ENCODE results near the gene CALCB.
"Not testable (repeated sequence)": the region's sequence is repeated elsewhere in the genome, so short reads cannot be mapped to it uniquely, and the experiment has no call there.

The CALCB gene

GRCh38 chr11:15073361-15074205 is at the start of gene CALCB:
Gene CALCB (plus strand): TSS chr11:15073593. CDS start chr11:15074719, 1,126 bp downstream.
- Mint-ChIP-seq H3K4me3 (peak within 1 kb of the TSS; percentile 85), H3K4me1 (peaks cover 17% of the 10 kb centered on the region), H3K9me3 (no peaks in the 10 kb centered on the region), H3K36me3 (peaks cover 5% of the 10 kb centered on the region), H3K27me3 (peaks cover 11% of the 10 kb centered on the region), H3K27ac (peak within 1 kb of the TSS; percentile 82)

- Mint-ChIP-seq H3K27me3 (peaks cover 1% of the 10 kb centered on the region), H3K9me3 (no peaks in the 10 kb centered on the region)
These were observed 46.4 kb upstream of the CALCB start for GRCh38 chr11:15027011-15027410.

DNA sequence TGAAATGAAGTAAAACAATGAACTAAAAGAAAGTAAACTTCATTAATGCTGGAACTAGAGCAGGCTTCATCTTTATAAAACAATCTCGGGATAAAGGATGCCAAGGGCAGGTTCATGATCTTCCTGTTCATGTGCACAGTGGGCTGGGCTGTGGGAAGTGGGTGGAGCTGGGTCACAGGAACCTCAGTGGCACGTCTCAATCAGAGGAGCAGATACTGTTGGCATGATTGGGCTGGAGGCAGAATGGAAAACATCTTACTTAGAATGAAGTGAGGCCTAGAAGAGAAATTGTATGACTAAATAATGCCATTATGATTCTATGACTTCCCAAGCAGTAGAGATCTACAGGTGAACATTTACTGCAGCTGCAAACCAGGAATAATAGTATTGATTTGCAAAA is 45.4 kb upstream of the CALCB start:
- H3K4me3 Mint-ChIP-seq: no peak overlapping the region
- H3K27me3 Mint-ChIP-seq: peaks cover 3% of the 10 kb centered on the region
- no peaks in the 10 kb centered on the region for H3K36me3 Mint-ChIP-seq
- no peaks in the 10 kb centered on the region for H3K4me1 Mint-ChIP-seq
- H3K27ac Mint-ChIP-seq: no peak overlapping the region
- H3K9me3 Mint-ChIP-seq: no peaks in the 10 kb centered on the region

More at GRCh38 chr11:15027011-15027410, 46.4 kb upstream of the CALCB start:
- Mint-ChIP-seq H3K4me1 (no peaks in the 10 kb centered on the region), H3K36me3 (no peaks in the 10 kb centered on the region), H3K27ac (no peak overlapping the region), H3K4me3 (no peak overlapping the region)

DNA sequence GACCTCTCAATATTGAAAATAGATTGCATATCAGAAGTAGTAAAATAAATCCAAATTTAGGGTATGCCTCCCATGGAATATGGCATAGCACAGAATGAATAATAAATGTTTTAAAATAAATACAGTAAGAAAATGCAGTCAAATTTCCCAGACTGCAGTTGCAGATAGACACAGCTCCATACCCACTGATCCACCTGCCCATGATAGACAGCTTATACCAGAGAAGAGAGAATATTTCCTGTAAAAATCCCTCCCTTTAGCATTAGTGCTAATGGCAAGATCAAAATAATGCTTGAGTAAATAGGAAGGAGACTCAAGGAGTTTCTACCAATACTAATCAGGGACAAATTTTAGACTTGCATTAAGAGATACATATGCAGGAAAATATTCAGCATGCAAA is 45.0 kb upstream of the CALCB start:
- Mint-ChIP-seq H3K4me1 (no peaks in the 10 kb centered on the region), H3K4me3 (no peak overlapping the region), H3K36me3 (peaks cover 1% of the 10 kb centered on the region), H3K9me3 (no peaks in the 10 kb centered on the region), H3K27ac (no peak overlapping the region), H3K27me3 (peaks cover 5% of the 10 kb centered on the region)

- not testable (repeated sequence) for H3K36me3 Mint-ChIP-seq, H3K27me3 Mint-ChIP-seq, H3K4me3 Mint-ChIP-seq, H3K27ac Mint-ChIP-seq, H3K4me1 Mint-ChIP-seq, H3K9me3 Mint-ChIP-seq
These were observed 41.4 kb upstream of the CALCB start for GRCh38 chr11:15031945-15032344.

- no peaks in the 10 kb centered on the region for H3K4me1 Mint-ChIP-seq
- H3K36me3 Mint-ChIP-seq: peaks cover 1% of the 10 kb centered on the region
- no peak overlapping the region for H3K27ac Mint-ChIP-seq
- peaks cover 6% of the 10 kb centered on the region for H3K27me3 Mint-ChIP-seq
- H3K4me3 Mint-ChIP-seq: no peak overlapping the region
- no peaks in the 10 kb centered on the region for H3K9me3 Mint-ChIP-seq
These were observed 38.6 kb upstream of the CALCB start for GRCh38 chr11:15034687-15035267.

DNA sequence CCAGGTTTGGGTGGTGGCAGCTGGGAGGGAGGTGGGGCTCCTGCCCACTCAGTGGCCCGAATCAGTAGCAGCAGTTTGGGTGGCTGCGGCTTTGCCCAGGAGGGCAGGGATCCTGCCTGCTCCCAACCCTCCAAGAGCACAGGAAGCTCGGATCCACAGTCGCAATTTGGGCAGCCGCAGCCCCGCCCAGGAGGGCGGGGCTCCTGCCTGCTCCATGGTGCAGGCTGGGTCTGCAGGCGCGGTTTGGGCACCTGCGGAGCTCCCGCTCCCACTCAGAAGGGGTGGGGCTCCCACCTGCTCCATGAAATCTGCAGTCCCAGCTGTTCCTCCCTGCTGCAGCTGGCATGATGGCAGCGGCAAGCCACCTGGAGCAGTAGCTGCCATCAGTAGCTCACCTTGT is 38.1 kb upstream of the CALCB start:
- Mint-ChIP-seq H3K4me3 (no peak overlapping the region), H3K27ac (no peak overlapping the region)

DNA sequence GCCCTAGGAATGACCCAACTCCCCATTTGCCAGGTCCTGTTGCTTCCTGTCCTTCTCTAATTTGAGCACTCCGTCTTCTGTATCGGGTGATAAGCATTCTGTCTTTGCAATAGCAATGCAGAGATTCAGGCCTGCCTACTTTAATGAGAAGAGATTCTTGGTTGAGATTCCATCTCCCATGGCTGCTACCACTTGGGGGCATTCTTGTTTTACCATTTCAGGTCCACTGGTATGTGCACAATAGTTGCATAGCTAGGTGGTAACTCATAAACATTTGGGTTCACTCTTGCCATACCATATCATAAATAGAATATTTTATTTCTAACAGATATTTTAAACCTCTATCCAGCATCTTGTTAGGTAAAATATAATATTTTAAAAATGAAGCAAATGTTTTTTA is 34.4 kb upstream of the CALCB start:
- Mint-ChIP-seq H3K27ac (no peak overlapping the region), H3K9me3 (no peaks in the 10 kb centered on the region), H3K4me3 (no peak overlapping the region), H3K27me3 (peaks cover 2% of the 10 kb centered on the region), H3K36me3 (no peaks in the 10 kb centered on the region), H3K4me1 (no peaks in the 10 kb centered on the region)

More for the DNA sequence above, 38.1 kb upstream of the CALCB start:
- Mint-ChIP-seq H3K27me3 (peaks cover 6% of the 10 kb centered on the region), H3K9me3 (no peaks in the 10 kb centered on the region), H3K4me1 (no peaks in the 10 kb centered on the region), H3K36me3 (peaks cover 1% of the 10 kb centered on the region)

DNA sequence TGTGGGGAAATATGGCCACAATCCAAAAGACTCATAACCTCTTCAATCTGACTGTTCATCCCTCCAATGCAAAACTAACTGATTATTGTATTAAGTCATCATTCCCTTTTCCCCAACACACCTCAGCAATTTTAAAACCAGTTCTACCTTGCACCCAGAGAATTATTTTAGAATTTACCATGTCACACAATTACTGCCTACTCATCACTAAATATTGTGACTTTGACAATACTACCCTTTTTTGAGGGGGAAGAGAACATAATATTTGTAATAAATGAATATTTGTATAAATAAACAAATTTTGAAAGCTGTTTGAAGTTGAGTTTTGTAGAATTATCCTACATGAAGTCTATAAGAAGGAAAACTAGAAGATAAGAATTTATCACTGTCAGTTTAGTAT is 28.2 kb upstream of the CALCB start:
- H3K27me3 Mint-ChIP-seq: peaks cover 2% of the 10 kb centered on the region
- H3K27ac Mint-ChIP-seq: no peak overlapping the region
- no peaks in the 10 kb centered on the region for H3K9me3 Mint-ChIP-seq

DNA sequence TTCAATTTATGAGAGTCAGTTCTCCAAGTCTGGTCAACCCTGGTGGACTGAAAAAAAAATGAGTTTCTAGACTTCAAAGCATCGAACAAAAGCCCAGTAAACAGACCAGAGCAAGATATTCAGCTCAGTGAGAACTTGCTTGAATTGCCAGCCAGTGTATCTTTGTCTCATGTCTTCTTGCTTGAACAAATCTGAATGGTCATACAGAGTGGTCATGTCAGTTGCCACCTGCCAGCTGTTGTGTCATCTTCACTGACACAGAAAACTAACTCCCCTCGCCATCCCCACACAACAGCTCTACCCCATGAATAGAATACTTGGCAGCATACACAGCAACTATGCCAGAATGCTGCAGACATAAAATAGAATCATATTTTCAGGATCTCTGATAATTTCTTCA is 27.5 kb upstream of the CALCB start:
- no peaks in the 10 kb centered on the region for H3K9me3 Mint-ChIP-seq
- no peak overlapping the region for H3K4me3 Mint-ChIP-seq
- no peaks in the 10 kb centered on the region for H3K36me3 Mint-ChIP-seq
- H3K4me1 Mint-ChIP-seq: no peaks in the 10 kb centered on the region
- H3K27me3 Mint-ChIP-seq: peaks cover 2% of the 10 kb centered on the region
- H3K27ac Mint-ChIP-seq: no peak overlapping the region

More for the DNA sequence above, 28.2 kb upstream of the CALCB start:
- Mint-ChIP-seq H3K4me3 (no peak overlapping the region), H3K4me1 (no peaks in the 10 kb centered on the region), H3K36me3 (no peaks in the 10 kb centered on the region)

DNA sequence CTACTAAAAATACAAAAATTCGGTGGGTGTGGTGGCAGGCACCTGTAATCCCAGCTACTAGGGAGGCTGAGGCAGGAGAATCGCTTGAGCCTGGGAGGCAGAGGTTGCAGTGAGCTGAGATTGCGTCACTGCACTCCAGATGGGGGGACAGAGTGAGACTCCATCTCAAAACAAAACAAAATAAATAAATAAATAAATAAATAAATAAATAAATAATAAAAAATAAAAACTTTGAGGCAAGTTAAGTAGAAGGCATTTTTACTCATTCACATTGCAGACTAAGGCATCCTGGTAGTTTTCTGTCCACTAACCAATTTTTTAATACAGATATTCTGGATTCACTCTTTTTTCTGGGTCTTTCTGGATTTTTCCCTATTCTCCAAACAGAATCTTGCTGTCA is 26.7 kb upstream of the CALCB start:
- not testable (repeated sequence) for H3K4me3 Mint-ChIP-seq, H3K36me3 Mint-ChIP-seq, H3K27me3 Mint-ChIP-seq, H3K9me3 Mint-ChIP-seq, H3K4me1 Mint-ChIP-seq, H3K27ac Mint-ChIP-seq

- peaks cover 2% of the 10 kb centered on the region for H3K27me3 Mint-ChIP-seq
- H3K4me3 Mint-ChIP-seq: no peak overlapping the region
- peaks cover 10% of the 10 kb centered on the region for H3K4me1 Mint-ChIP-seq
These were observed 24.8 kb upstream of the CALCB start for GRCh38 chr11:15048616-15049015.

GRCh38 chr11:15053191-15053685 is 20.2 kb upstream of the CALCB start:
- Mint-ChIP-seq H3K9me3 (no peaks in the 10 kb centered on the region), H3K4me3 (no peak overlapping the region), H3K27ac (peak overlapping the region; percentile 52), H3K4me1 (peaks cover 25% of the 10 kb centered on the region), H3K36me3 (no peaks in the 10 kb centered on the region), H3K27me3 (no peaks in the 10 kb centered on the region)

More at GRCh38 chr11:15048616-15049015, 24.8 kb upstream of the CALCB start:
- H3K27ac Mint-ChIP-seq: no peak overlapping the region
- no peaks in the 10 kb centered on the region for H3K36me3 Mint-ChIP-seq
- H3K9me3 Mint-ChIP-seq: no peaks in the 10 kb centered on the region

DNA sequence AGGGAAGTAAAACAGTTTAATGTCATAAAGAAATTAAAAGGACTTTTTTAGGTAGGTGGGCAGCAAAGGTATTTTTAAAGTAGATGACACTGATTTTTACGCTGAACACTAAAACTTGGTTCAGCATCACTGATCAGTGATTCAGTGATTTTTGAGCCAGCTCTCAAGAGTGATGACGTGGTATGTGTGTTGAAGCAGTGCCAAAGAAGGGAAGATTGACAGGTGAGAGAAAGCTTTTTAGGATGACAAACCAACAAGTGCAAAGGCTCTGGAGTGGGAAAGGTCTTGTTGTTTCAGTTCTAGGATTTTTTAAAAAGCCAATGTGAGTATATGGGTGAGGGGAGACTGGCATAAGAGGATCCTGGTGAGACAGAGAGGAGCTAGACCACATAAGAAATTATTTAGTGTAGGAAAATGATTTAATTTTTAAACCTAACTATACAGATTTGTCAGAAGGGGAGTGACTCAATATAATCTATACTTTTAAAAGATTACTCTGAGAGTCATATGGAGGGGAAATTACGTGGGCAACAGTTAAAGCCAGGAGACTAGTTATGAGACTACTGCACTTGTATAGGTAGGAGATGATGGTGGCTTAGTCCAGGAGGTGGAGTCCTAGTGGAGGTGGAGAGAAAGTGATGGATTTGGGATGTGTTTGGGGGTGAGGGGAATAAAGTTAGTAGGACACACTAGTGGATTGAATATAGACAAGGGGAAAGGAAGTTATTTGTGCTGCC is 17.6 kb upstream of the CALCB start:
- peaks cover 2% of the 10 kb centered on the region for H3K27me3 Mint-ChIP-seq
- H3K4me3 Mint-ChIP-seq: no peak overlapping the region
- peaks cover 35% of the 10 kb centered on the region for H3K4me1 Mint-ChIP-seq
- H3K9me3 Mint-ChIP-seq: no peaks in the 10 kb centered on the region
- peak overlapping the region; percentile 76 for H3K27ac Mint-ChIP-seq
- no peaks in the 10 kb centered on the region for H3K36me3 Mint-ChIP-seq

DNA sequence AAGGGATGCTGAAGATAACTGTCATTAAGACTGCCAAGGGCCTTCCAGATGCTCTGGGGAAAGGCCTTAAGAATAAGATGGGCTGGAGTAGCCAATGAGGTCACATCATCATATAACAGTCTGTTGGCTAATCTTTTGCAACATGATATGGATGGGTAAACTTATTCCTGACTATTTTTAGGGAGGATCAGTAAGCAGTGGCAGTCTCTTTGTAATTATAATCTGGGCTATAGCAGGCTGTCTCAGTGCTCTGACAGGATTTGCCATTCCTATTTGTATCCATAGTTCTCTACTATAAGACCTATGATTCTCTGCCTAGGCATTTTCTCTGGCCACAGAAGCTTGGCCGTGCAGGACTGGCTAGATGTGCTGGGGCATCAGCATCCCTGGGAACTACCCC is 16.1 kb upstream of the CALCB start:
- H3K27ac Mint-ChIP-seq: no peak overlapping the region
- no peaks in the 10 kb centered on the region for H3K9me3 Mint-ChIP-seq
- H3K36me3 Mint-ChIP-seq: no peaks in the 10 kb centered on the region
- no peak overlapping the region for H3K4me3 Mint-ChIP-seq
- H3K4me1 Mint-ChIP-seq: peaks cover 35% of the 10 kb centered on the region
- H3K27me3 Mint-ChIP-seq: peaks cover 2% of the 10 kb centered on the region
